ENCODE data around the gene GOLT1B.

- no peak for TF ChIP-seq CTCF (IDR thresholded peaks at IDR 0.05)
- no peak for TF ChIP-seq POLR2A (IDR thresholded peaks at IDR 0.05)
Measured at GRCh38 chr12:21471294-21471693, 30.3 kb upstream of the GOLT1B start.
